WTC11 (cell line): ENCODE measurements around the gene ABCA6.

Source experiments
- HMGA2 ChIP-seq: fragments of 250-450 bp; sonication (Bioruptor Pico); IDR thresholded peaks from 2 replicates; pipeline ENCODE4 v1.4.0; 2021; ENCODE audit warnings: mild to moderate bottlenecking, moderate library complexity
- ZNF138 ChIP-seq: sonication (generic); formaldehyde crosslinking; conservative IDR thresholded peaks from 2 replicates; pipeline ENCODE4 v1.8.1; 2022; ENCODE audit warnings: mild to moderate bottlenecking, moderate library complexity, missing genetic modification reagents
- TF ChIP-seq, protein P1 (sequence below): fragments of 200-600 bp; IDR thresholded peaks from 2 replicates; pipeline ENCODE4 v1.8.0; 2022; ENCODE audit warnings: antibody characterized with exemption
- TF ChIP-seq, protein P2 (sequence below): sonication (generic); formaldehyde crosslinking; IDR thresholded peaks from 2 replicates; pipeline ENCODE4 v1.8.0; 2022; ENCODE audit warnings: mild to moderate bottlenecking, missing genetic modification reagents
- TF ChIP-seq, protein P3 (sequence below): fragments of 250-450 bp; sonication (Bioruptor Pico); IDR thresholded peaks from 2 replicates; pipeline ENCODE4 v2.1.2; 2022; ENCODE audit warnings: mild to moderate bottlenecking, moderate library complexity

- TF ChIP-seq, protein P1, sequence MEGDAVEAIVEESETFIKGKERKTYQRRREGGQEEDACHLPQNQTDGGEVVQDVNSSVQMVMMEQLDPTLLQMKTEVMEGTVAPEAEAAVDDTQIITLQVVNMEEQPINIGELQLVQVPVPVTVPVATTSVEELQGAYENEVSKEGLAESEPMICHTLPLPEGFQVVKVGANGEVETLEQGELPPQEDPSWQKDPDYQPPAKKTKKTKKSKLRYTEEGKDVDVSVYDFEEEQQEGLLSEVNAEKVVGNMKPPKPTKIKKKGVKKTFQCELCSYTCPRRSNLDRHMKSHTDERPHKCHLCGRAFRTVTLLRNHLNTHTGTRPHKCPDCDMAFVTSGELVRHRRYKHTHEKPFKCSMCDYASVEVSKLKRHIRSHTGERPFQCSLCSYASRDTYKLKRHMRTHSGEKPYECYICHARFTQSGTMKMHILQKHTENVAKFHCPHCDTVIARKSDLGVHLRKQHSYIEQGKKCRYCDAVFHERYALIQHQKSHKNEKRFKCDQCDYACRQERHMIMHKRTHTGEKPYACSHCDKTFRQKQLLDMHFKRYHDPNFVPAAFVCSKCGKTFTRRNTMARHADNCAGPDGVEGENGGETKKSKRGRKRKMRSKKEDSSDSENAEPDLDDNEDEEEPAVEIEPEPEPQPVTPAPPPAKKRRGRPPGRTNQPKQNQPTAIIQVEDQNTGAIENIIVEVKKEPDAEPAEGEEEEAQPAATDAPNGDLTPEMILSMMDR = no peak
- TF ChIP-seq, protein P2, sequence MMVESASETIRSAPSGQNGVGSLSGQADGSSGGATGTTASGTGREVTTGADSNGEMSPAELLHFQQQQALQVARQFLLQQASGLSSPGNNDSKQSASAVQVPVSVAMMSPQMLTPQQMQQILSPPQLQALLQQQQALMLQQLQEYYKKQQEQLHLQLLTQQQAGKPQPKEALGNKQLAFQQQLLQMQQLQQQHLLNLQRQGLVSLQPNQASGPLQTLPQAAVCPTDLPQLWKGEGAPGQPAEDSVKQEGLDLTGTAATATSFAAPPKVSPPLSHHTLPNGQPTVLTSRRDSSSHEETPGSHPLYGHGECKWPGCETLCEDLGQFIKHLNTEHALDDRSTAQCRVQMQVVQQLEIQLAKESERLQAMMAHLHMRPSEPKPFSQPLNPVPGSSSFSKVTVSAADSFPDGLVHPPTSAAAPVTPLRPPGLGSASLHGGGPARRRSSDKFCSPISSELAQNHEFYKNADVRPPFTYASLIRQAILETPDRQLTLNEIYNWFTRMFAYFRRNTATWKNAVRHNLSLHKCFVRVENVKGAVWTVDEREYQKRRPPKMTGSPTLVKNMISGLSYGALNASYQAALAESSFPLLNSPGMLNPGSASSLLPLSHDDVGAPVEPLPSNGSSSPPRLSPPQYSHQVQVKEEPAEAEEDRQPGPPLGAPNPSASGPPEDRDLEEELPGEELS = no peak
- TF ChIP-seq, protein P3, sequence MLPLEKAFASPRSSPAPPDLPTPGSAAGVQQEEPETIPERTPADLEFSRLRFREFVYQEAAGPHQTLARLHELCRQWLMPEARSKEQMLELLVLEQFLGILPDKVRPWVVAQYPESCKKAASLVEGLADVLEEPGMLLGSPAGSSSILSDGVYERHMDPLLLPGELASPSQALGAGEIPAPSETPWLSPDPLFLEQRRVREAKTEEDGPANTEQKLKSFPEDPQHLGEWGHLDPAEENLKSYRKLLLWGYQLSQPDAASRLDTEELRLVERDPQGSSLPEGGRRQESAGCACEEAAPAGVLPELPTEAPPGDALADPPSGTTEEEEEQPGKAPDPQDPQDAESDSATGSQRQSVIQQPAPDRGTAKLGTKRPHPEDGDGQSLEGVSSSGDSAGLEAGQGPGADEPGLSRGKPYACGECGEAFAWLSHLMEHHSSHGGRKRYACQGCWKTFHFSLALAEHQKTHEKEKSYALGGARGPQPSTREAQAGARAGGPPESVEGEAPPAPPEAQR = no peak
- TF ChIP-seq HMGA2 (CRISPR knock-in tag) = no peak
- no peak for TF ChIP-seq ZNF138 (CRISPR knock-in tag)
Observed at GRCh38 chr17:69123626-69124025, 18.1 kb downstream of the ABCA6 start.
